SKM-1 treated with dmso at 0.1 percent for 144 hours (cell line): Measurements from ENCODE around the gene STRIP2.
"Not testable (repeated sequence)": the region's sequence is repeated elsewhere in the genome, so short reads cannot be mapped to it uniquely, and the experiment has no call there.

Experiments
- DNase-seq: peaks from one replicate; lab custom pipeline; 2025; ENCODE audit not compliant: unreplicated experiment; lab: John Stamatoyannopoulos, UW

Gene STRIP2

DNA sequence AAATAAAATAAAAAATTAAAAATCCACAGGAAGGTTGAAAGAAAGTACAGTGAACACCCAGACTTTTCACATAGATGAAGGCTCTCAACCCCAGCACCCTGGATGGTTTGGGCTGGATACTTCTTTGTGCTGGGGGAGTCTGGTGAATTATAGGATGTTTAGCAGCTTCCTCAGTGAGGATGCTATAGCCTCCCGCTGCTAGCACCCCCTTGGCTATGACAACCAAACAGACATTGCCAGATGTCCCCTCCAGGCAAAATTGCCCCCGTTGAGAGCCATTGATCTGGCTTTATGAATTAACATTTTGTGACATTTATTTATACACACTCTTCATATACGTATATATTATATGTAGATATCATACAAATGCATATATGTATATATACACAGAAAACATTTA is 89.7 kb downstream of the STRIP2 start:
- DNase-seq, result no peak

DNA sequence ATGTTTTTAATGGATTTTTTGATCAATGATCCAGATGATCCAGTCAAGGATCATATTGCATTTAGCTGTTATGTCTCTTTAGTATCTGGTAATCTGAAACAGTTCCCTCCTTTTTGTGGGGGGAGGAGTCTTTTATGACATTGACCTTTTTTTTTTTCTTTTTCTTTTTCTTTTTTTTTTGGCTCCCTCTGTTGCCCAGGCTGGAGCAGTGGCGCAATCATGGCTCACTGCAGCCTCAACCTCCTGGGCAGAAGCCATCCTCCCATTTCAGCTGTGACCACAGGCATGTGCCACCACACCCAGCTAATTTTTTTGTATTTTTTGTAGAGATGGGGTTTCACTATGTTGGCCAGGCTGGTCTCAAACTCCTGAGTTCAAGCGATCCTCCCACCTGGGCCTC is 90.2 kb downstream of the STRIP2 start:
- peak; percentile 57 for DNase-seq

DNA sequence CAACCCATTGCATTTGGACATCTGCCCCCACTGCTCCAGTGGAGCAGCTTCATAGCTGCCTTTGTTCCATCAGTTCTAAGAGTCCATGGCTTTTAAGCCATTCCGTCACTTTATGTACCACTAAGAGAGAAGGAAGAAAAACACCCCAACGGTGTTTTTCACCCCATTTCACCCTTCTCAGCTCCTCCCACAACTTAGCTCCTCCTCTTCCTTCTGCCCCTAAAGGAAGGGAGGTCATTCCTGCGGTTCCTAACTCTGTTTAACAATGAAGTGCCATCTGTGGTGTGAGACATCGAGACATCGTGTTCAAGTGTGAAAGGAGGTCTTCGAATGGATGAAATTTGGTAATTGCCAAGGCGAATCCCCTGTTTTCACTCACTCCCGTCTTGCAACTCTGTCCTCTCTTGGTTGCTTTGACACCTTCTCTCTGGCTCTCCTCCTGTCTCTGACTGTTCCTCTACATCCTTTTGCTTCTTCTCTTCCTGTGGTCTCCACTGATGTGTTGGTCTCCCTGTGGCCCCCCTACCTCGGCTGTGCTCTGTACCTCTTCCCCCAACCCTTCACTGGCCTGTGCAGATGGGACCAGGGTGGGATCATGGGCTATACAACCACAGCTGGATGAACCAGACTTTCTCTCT is 91.1 kb downstream of the STRIP2 start:
- DNase-seq, result no peak

GRCh38 chr7:129529643-129530042 is 95.4 kb downstream of the STRIP2 start:
- no peak for DNase-seq

DNA sequence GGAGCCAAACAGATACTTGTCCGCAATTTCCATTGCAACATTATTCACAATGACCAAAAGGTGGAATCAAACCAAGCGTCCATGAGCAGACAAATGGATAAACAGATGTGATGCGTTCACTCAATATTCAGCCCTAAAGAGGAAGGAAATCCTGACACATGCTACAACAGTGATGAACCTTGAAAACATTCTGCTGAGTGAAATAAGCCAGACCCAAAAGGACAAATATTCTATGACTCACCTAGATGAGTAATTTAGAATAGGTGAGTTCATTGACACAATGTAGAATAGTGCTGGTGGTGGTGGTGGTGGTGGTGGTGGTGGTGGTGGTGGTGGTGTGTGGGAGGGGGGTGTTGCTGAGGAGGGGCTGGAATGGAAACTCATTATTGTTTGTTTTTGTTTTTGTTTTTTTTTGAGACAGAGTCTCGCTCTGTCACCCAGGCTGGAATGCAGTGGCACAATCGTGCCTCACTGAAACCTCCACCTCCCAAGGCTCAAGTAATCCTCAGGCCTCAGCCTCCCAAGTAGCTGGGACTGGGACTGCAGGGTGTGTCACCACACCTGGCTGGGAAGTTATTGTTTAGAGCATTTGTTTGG is 96.7 kb downstream of the STRIP2 start:
- no peak for DNase-seq

GRCh38 chr7:129531721-129532120 is 97.5 kb downstream of the STRIP2 start:
- no peak for DNase-seq

- DNase-seq, result no peak
Observed at GRCh38 chr7:129532375-129532774, 98.1 kb downstream of the STRIP2 start.

- not testable (repeated sequence) for DNase-seq
Observed at GRCh38 chr7:129534558-129535274, 100.5 kb downstream of the STRIP2 start.

- no peak for DNase-seq
Observed at GRCh38 chr7:129535896-129536295, 101.7 kb downstream of the STRIP2 start.

GRCh38 chr7:129536323-129536722 is 102.1 kb downstream of the STRIP2 start:
- no peak for DNase-seq
